ENCODE results near the gene C8B. TPM values are rescaled to one million over a fixed set of nuclear protein-coding genes. Genes with fewer than 3 reads are reported as not detected.

C8B gene
- total RNA-seq, 1 donor from 2014 or later: not detected

- intact Hi-C loops (cut with DNase I): no loop called here
- H3K36me3 ChIP-seq: no peaks in the 10 kb centered on the region
- TF ChIP-seq CTCF (IDR thresholded peaks at IDR 0.05): no peak
- peaks cover 8% of the 10 kb centered on the region for H3K4me1 ChIP-seq
- ATAC-seq (no peak), DNase-seq (no peak)
- H3K4me3 ChIP-seq: no peak overlapping the region
- no peak overlapping the region for H3K27ac ChIP-seq
- no peaks in the 10 kb centered on the region for H3K9me3 ChIP-seq
- no peaks in the 10 kb centered on the region for H3K27me3 ChIP-seq
Measured at GRCh38 chr1:56916630-56917029, 49.2 kb downstream of the C8B start.

- H3K36me3 ChIP-seq: no peaks in the 10 kb centered on the region
- H3K9me3 ChIP-seq: no peaks in the 10 kb centered on the region
- DNase-seq: peak; percentile 75
- no peak for TF ChIP-seq CTCF (IDR thresholded peaks at IDR 0.05)
- no peaks in the 10 kb centered on the region for H3K27me3 ChIP-seq
- no peak overlapping the region for H3K4me3 ChIP-seq
- H3K27ac ChIP-seq: no peak overlapping the region
- peak; percentile 76 for ATAC-seq
- H3K4me1 ChIP-seq: peaks cover 8% of the 10 kb centered on the region
- intact Hi-C loops (cut with DNase I): no loop called here
Measured at GRCh38 chr1:56915960-56916359, 49.9 kb downstream of the C8B start.

GRCh38 chr1:56912325-56912724, 53.5 kb downstream of the C8B start:
- intact Hi-C loops (cut with DNase I): no loop called here
- H3K27ac ChIP-seq: no peak overlapping the region
- no peak for TF ChIP-seq CTCF (IDR thresholded peaks at IDR 0.05)
- ATAC-seq (no peak), DNase-seq (no peak)
- H3K4me3 ChIP-seq: no peak overlapping the region
- no peaks in the 10 kb centered on the region for H3K27me3 ChIP-seq
- no peaks in the 10 kb centered on the region for H3K9me3 ChIP-seq
- H3K4me1 ChIP-seq: no peaks in the 10 kb centered on the region
- H3K36me3 ChIP-seq: no peaks in the 10 kb centered on the region

GRCh38 chr1:56911098-56911938, 54.5 kb downstream of the C8B start:
- no peak for TF ChIP-seq CTCF (IDR thresholded peaks at IDR 0.05)
- ATAC-seq: peak; percentile 17
- H3K36me3 ChIP-seq: no peaks in the 10 kb centered on the region

GRCh38 chr1:56910441-56910985, 55.3 kb downstream of the C8B start:
- H3K27me3 ChIP-seq: no peaks in the 10 kb centered on the region
- ATAC-seq: peak; percentile 80
- H3K36me3 ChIP-seq: no peaks in the 10 kb centered on the region
- intact Hi-C loops (cut with DNase I): no loop called here
- no peak overlapping the region for H3K27ac ChIP-seq
- DNase-seq: no peak
- no peaks in the 10 kb centered on the region for H3K9me3 ChIP-seq
- no peak for TF ChIP-seq CTCF (IDR thresholded peaks at IDR 0.05)
- H3K4me3 ChIP-seq: no peak overlapping the region
- H3K4me1 ChIP-seq: no peaks in the 10 kb centered on the region

More at GRCh38 chr1:56911098-56911938, 54.5 kb downstream of the C8B start:
- Histone ChIP-seq H3K27ac (no peak overlapping the region), H3K27me3 (no peaks in the 10 kb centered on the region), H3K4me1 (no peaks in the 10 kb centered on the region), H3K4me3 (no peak overlapping the region), H3K9me3 (no peaks in the 10 kb centered on the region)
- intact Hi-C loops (cut with DNase I): no loop called here
- no peak for DNase-seq

All from upper lobe of right lung (tissue), 1 donor.